ENCODE results near the gene RAMACL. TPM values are rescaled to one million over a fixed set of nuclear protein-coding genes. Genes with fewer than 3 reads are reported as not detected.

The RAMACL gene
- total and polyA plus RNA-seq, 4 donors, result 0.30 to 17.6 (median 4.3) TPM

- H3K4me1 ChIP-seq (ENCODE audit: control insufficient read depth in 5 of 5, insufficient read depth in 5 of 5, low read length in 5 of 5), result peaks cover 0 to 28% (median 0%) of the 10 kb centered on the region in 5 donors
- DNase-seq, result peak in 1 of 3 donors; percentile 31
- no peak for ATAC-seq (ENCODE audit: insufficient read depth, low FRiP score)
- no peak for TF ChIP-seq CTCF (IDR thresholded peaks at IDR 0.05; ENCODE audit: control extremely low read depth, extremely low read depth)
- peaks cover 0 to 19% (median 0%) of the 10 kb centered on the region in 4 donors for H3K36me3 ChIP-seq (ENCODE audit: control insufficient read depth in 4 of 4, insufficient read depth in 4 of 4, low read length in 4 of 4)
- H3K9me3 ChIP-seq (ENCODE audit: control insufficient read depth in 4 of 4, insufficient read depth in 3 of 4, low read length in 3 of 4), result peaks cover 0 to 7% (median 2%) of the 10 kb centered on the region in 4 donors
- H3K27ac ChIP-seq (ENCODE audit: low read depth in 1 of 2, low read length in 1 of 2), result peak overlapping the region in 1 of 2 donors; percentile 44
- 86 to 89% methylated on average over 10 of the region's 10 CpGs for WGBS, 2 donors
- no peak overlapping the region for H3K4me3 ChIP-seq
- H3K9ac ChIP-seq (ENCODE audit: insufficient read depth in 1 of 2, low read length in 2 of 2), result no peak overlapping the region
- no peaks in the 10 kb centered on the region for H3K27me3 ChIP-seq (ENCODE audit: control insufficient read depth in 3 of 3, insufficient read depth in 3 of 3, low read length in 2 of 3)
Observed at GRCh38 chr6:166561771-166562359, 24.6 kb downstream of the RAMACL start.

- ATAC-seq (ENCODE audit: insufficient read depth, low FRiP score), result no peak
- peaks cover 0 to 28% (median 0%) of the 10 kb centered on the region in 5 donors for H3K4me1 ChIP-seq (ENCODE audit: control insufficient read depth in 5 of 5, insufficient read depth in 5 of 5, low read length in 5 of 5)
- H3K36me3 ChIP-seq (ENCODE audit: control insufficient read depth in 4 of 4, insufficient read depth in 4 of 4, low read length in 4 of 4), result peaks cover 0 to 13% (median 0%) of the 10 kb centered on the region in 4 donors
- H3K27ac ChIP-seq (ENCODE audit: low read depth in 1 of 2, low read length in 1 of 2), result no peak overlapping the region
- no peak for TF ChIP-seq CTCF (IDR thresholded peaks at IDR 0.05; ENCODE audit: control extremely low read depth, extremely low read depth)
- no peak overlapping the region for H3K4me3 ChIP-seq
- peaks cover 0 to 4% (median 2%) of the 10 kb centered on the region in 4 donors for H3K9me3 ChIP-seq (ENCODE audit: control insufficient read depth in 4 of 4, insufficient read depth in 3 of 4, low read length in 3 of 4)
- 86 to 88% methylated on average over 3 of the region's 3 CpGs for WGBS, 2 donors
- H3K9ac ChIP-seq (ENCODE audit: insufficient read depth in 1 of 2, low read length in 2 of 2), result no peak overlapping the region
- H3K27me3 ChIP-seq (ENCODE audit: control insufficient read depth in 3 of 3, insufficient read depth in 3 of 3, low read length in 2 of 3), result no peaks in the 10 kb centered on the region
- DNase-seq, result no peak
Observed at GRCh38 chr6:166560222-166560621, 26.3 kb downstream of the RAMACL start.

GRCh38 chr6:166559662-166560061, 26.8 kb downstream of the RAMACL start:
- TF ChIP-seq CTCF (IDR thresholded peaks at IDR 0.05; ENCODE audit: control extremely low read depth, extremely low read depth), result no peak
- DNase-seq (no peak), ATAC-seq (ENCODE audit: insufficient read depth, low FRiP score) (no peak)
- Histone ChIP-seq H3K9me3 (ENCODE audit: control insufficient read depth in 4 of 4, insufficient read depth in 3 of 4, low read length in 3 of 4) (peaks cover 0 to 4% (median 2%) of the 10 kb centered on the region in 4 donors), H3K36me3 (ENCODE audit: control insufficient read depth in 4 of 4, insufficient read depth in 4 of 4, low read length in 4 of 4) (peaks cover 0 to 11% (median 0%) of the 10 kb centered on the region in 4 donors), H3K4me3 (no peak overlapping the region), H3K27me3 (ENCODE audit: control insufficient read depth in 3 of 3, insufficient read depth in 3 of 3, low read length in 2 of 3) (no peaks in the 10 kb centered on the region), H3K4me1 (ENCODE audit: control insufficient read depth in 5 of 5, insufficient read depth in 5 of 5, low read length in 5 of 5) (peaks cover 0 to 26% (median 0%) of the 10 kb centered on the region in 5 donors), H3K9ac (ENCODE audit: insufficient read depth in 1 of 2, low read length in 2 of 2) (no peak overlapping the region), H3K27ac (ENCODE audit: low read depth in 1 of 2, low read length in 1 of 2) (no peak overlapping the region)
- 97 to 100% methylated on average over 1 of the region's 1 CpG for WGBS, 2 donors
